ENCODE measurements around the gene ZBTB47. TPM values are rescaled to one million over a fixed set of nuclear protein-coding genes. Genes with fewer than 3 reads are reported as not detected.

ZBTB47 gene
- polyA plus RNA-seq, 1 donor from 2014 or later: 4.8 TPM

DNA sequence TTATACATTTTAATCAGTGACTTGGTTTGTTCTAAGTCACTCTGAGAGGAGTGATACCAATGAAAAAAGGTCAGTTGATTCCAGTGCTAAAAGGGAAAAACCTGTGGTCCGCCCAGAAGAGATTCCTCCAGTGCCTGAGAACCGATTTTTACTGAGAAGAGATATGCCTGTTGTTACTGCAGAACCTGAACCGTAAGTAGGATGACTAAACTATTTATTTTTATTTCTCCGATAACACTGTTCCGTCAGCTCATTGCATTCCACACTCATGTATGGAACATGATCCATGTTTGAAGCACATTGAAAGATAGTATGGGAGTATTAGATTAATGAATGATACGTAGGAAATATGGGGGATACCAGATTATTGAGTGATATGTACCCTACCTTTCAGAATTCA is 20.0 kb upstream of the ZBTB47 start:
- Histone ChIP-seq H3K4me2 (ENCODE audit: low read length) (no peak overlapping the region), H3K4me3 (ENCODE audit: low read length) (no peak overlapping the region), H4K20me1 (ENCODE audit: insufficient read depth) (no peaks in the 10 kb centered on the region), H3K27me3 (ENCODE audit: insufficient read depth, low read depth, low read length) (no peaks in the 10 kb centered on the region), H3K27ac (ENCODE audit: low read length) (no peak overlapping the region), H3K9me2 (ENCODE audit: insufficient read depth, low read length) (no peaks in the 10 kb centered on the region), H3K36me3 (ENCODE audit: insufficient read depth, low read length) (peaks cover 21% of the 10 kb centered on the region), H2AFZ (ENCODE audit: low read depth, low read length) (no peak overlapping the region), H3F3A (ENCODE audit: insufficient read depth, low read length, poor library complexity, severe bottlenecking) (no peaks in the 10 kb centered on the region), H3K9me3 (ENCODE audit: low read length) (no peaks in the 10 kb centered on the region), H3K79me2 (replicated peaks; ENCODE audit: insufficient read depth, low read length) (no peaks in the 10 kb centered on the region), H3K9ac (ENCODE audit: low read length) (no peak overlapping the region)
- no peak for TF ChIP-seq RAD21 (conservative IDR thresholded peaks at IDR 0.05)
- no peak for TF ChIP-seq EP300 (conservative IDR thresholded peaks at IDR 0.05; ENCODE audit: poor library complexity, severe bottlenecking)
- TF ChIP-seq TAF1 (IDR thresholded peaks at IDR 0.05; ENCODE audit: low read depth): no peak
- TF ChIP-seq MXI1 (conservative IDR thresholded peaks at IDR 0.05; ENCODE audit: poor library complexity, severe bottlenecking): no peak
- TF ChIP-seq POLR2AphosphoS5 (IDR thresholded peaks at IDR 0.05): no peak
- no peak for TF ChIP-seq EZH2 (IDR thresholded peaks at IDR 0.05; ENCODE audit: borderline replicate concordance, insufficient read depth, low read length, poor library complexity, severe bottlenecking)
- TF ChIP-seq SMC3 (conservative IDR thresholded peaks at IDR 0.05; ENCODE audit: poor library complexity): no peak
- TF ChIP-seq, protein P1, sequence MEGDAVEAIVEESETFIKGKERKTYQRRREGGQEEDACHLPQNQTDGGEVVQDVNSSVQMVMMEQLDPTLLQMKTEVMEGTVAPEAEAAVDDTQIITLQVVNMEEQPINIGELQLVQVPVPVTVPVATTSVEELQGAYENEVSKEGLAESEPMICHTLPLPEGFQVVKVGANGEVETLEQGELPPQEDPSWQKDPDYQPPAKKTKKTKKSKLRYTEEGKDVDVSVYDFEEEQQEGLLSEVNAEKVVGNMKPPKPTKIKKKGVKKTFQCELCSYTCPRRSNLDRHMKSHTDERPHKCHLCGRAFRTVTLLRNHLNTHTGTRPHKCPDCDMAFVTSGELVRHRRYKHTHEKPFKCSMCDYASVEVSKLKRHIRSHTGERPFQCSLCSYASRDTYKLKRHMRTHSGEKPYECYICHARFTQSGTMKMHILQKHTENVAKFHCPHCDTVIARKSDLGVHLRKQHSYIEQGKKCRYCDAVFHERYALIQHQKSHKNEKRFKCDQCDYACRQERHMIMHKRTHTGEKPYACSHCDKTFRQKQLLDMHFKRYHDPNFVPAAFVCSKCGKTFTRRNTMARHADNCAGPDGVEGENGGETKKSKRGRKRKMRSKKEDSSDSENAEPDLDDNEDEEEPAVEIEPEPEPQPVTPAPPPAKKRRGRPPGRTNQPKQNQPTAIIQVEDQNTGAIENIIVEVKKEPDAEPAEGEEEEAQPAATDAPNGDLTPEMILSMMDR (IDR thresholded peaks at IDR 0.05; ENCODE audit: poor library complexity, severe bottlenecking): no peak
- TF ChIP-seq, protein P2, sequence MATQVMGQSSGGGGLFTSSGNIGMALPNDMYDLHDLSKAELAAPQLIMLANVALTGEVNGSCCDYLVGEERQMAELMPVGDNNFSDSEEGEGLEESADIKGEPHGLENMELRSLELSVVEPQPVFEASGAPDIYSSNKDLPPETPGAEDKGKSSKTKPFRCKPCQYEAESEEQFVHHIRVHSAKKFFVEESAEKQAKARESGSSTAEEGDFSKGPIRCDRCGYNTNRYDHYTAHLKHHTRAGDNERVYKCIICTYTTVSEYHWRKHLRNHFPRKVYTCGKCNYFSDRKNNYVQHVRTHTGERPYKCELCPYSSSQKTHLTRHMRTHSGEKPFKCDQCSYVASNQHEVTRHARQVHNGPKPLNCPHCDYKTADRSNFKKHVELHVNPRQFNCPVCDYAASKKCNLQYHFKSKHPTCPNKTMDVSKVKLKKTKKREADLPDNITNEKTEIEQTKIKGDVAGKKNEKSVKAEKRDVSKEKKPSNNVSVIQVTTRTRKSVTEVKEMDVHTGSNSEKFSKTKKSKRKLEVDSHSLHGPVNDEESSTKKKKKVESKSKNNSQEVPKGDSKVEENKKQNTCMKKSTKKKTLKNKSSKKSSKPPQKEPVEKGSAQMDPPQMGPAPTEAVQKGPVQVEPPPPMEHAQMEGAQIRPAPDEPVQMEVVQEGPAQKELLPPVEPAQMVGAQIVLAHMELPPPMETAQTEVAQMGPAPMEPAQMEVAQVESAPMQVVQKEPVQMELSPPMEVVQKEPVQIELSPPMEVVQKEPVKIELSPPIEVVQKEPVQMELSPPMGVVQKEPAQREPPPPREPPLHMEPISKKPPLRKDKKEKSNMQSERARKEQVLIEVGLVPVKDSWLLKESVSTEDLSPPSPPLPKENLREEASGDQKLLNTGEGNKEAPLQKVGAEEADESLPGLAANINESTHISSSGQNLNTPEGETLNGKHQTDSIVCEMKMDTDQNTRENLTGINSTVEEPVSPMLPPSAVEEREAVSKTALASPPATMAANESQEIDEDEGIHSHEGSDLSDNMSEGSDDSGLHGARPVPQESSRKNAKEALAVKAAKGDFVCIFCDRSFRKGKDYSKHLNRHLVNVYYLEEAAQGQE (IDR thresholded peaks at IDR 0.05; ENCODE audit: borderline replicate concordance): no peak

DNA sequence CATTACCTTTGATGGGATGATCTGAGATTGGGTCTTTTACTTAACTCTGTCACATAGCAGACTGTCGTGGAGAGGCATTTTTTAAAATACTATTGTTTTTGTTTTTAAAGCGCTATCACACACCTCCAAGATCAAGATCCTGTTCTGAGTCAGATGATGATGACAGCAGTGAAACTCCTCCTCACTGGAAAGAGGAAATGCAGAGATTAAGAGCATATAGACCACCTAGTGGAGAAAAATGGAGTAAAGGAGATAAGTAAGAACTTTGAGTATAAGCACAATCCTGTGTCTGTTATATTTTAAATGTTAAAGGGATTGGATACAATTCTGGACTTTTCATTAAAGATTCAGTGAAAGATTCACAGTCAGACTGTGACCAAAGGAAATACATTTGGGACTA is 18.4 kb upstream of the ZBTB47 start:
- Histone ChIP-seq H3K27me3 (ENCODE audit: insufficient read depth, low read depth, low read length) (no peaks in the 10 kb centered on the region), H2AFZ (ENCODE audit: low read depth, low read length) (no peak overlapping the region)

More for the DNA sequence above, 18.4 kb upstream of the ZBTB47 start:
- Histone ChIP-seq H3K79me2 (replicated peaks; ENCODE audit: insufficient read depth, low read length) (no peaks in the 10 kb centered on the region), H3K9ac (ENCODE audit: low read length) (no peak overlapping the region), H3F3A (ENCODE audit: insufficient read depth, low read length, poor library complexity, severe bottlenecking) (no peaks in the 10 kb centered on the region), H4K20me1 (ENCODE audit: insufficient read depth) (no peaks in the 10 kb centered on the region), H3K4me3 (ENCODE audit: low read length) (no peak overlapping the region), H3K9me3 (ENCODE audit: low read length) (no peaks in the 10 kb centered on the region), H3K4me2 (ENCODE audit: low read length) (no peak overlapping the region), H3K36me3 (ENCODE audit: insufficient read depth, low read length) (peaks cover 21% of the 10 kb centered on the region), H3K27ac (ENCODE audit: low read length) (no peak overlapping the region), H3K9me2 (ENCODE audit: insufficient read depth, low read length) (no peaks in the 10 kb centered on the region)
- no peak for TF ChIP-seq EP300 (conservative IDR thresholded peaks at IDR 0.05; ENCODE audit: poor library complexity, severe bottlenecking)
- no peak for TF ChIP-seq TAF1 (IDR thresholded peaks at IDR 0.05; ENCODE audit: low read depth)
- TF ChIP-seq, protein P2 (IDR thresholded peaks at IDR 0.05; ENCODE audit: borderline replicate concordance): no peak
- TF ChIP-seq POLR2AphosphoS5 (IDR thresholded peaks at IDR 0.05): no peak
- TF ChIP-seq, protein P1 (IDR thresholded peaks at IDR 0.05; ENCODE audit: poor library complexity, severe bottlenecking): no peak
- TF ChIP-seq MXI1 (conservative IDR thresholded peaks at IDR 0.05; ENCODE audit: poor library complexity, severe bottlenecking): no peak
- TF ChIP-seq RAD21 (conservative IDR thresholded peaks at IDR 0.05): no peak
- no peak for TF ChIP-seq SMC3 (conservative IDR thresholded peaks at IDR 0.05; ENCODE audit: poor library complexity)
- no peak for TF ChIP-seq EZH2 (IDR thresholded peaks at IDR 0.05; ENCODE audit: borderline replicate concordance, insufficient read depth, low read length, poor library complexity, severe bottlenecking)
